ENCODE measurements around the gene MBD2. TPM values are rescaled to one million over a fixed set of nuclear protein-coding genes. Genes with fewer than 3 reads are reported as not detected.

The MBD2 gene
- total RNA-seq, 1 donor = 34.2 TPM

GRCh38 chr18:54157646-54158385 is 66.7 kb downstream of the MBD2 start:
- DNase-seq (ENCODE audit: low read depth) = no peak
- H3K4me3 ChIP-seq (ENCODE audit: low read depth, low read length) = no peak overlapping the region
- no peak for TF ChIP-seq CTCF (IDR thresholded peaks at IDR 0.05; ENCODE audit: insufficient read depth, low read length)

DNA sequence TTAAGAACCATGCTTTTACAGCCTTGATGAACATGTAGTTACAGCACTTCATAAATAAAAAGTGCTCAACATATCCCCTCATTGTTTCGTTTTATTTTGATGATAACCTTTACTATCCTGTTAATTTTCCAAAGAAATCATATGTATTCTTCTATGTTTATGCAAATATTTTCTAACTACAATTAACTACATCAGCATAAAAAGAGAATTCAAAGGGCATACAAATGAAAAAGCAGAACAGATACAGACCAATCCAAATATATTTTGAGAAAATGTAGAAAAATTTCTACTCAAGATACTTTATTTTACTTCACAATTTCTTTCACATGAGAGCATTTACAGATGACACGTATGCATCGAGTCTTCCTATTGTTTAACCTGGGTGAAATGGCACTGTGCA is 69.1 kb downstream of the MBD2 start:
- no peak for DNase-seq (ENCODE audit: low read depth)
- no peak overlapping the region for H3K4me3 ChIP-seq (ENCODE audit: low read depth, low read length)
- TF ChIP-seq CTCF (IDR thresholded peaks at IDR 0.05; ENCODE audit: insufficient read depth, low read length) = no peak

DNA sequence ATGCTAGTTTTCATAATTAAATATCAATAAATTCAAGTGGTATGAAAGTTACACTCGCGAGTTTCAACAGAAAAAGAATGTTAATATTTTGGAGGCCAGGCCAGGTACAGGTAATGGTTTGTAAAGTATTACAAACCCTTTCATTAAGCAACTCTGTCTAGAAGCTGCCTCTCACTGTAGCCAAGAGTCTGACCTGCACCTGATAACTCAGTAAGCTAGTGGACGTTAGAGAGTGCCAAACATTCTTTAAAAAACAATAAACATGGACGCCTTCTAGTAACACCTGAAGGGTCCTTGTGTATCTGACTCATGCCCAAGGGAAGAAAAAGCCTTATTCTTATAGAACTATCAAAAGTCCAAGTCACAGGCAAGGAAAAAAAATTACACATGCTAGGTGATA is 70.2 kb downstream of the MBD2 start:
- no peak for DNase-seq (ENCODE audit: low read depth)
- no peak overlapping the region for H3K4me3 ChIP-seq (ENCODE audit: low read depth, low read length)
- TF ChIP-seq CTCF (IDR thresholded peaks at IDR 0.05; ENCODE audit: insufficient read depth, low read length) = no peak

GRCh38 chr18:54151376-54151775 is 73.1 kb downstream of the MBD2 start:
- no peak for TF ChIP-seq CTCF (IDR thresholded peaks at IDR 0.05; ENCODE audit: insufficient read depth, low read length)
- no peak overlapping the region for H3K4me3 ChIP-seq (ENCODE audit: low read depth, low read length)
- DNase-seq (ENCODE audit: low read depth) = no peak

- DNase-seq (ENCODE audit: low read depth) = no peak
- no peak overlapping the region for H3K4me3 ChIP-seq (ENCODE audit: low read depth, low read length)
- TF ChIP-seq CTCF (IDR thresholded peaks at IDR 0.05; ENCODE audit: insufficient read depth, low read length) = no peak
Measured at GRCh38 chr18:54150226-54150625, 74.2 kb downstream of the MBD2 start.

DNA sequence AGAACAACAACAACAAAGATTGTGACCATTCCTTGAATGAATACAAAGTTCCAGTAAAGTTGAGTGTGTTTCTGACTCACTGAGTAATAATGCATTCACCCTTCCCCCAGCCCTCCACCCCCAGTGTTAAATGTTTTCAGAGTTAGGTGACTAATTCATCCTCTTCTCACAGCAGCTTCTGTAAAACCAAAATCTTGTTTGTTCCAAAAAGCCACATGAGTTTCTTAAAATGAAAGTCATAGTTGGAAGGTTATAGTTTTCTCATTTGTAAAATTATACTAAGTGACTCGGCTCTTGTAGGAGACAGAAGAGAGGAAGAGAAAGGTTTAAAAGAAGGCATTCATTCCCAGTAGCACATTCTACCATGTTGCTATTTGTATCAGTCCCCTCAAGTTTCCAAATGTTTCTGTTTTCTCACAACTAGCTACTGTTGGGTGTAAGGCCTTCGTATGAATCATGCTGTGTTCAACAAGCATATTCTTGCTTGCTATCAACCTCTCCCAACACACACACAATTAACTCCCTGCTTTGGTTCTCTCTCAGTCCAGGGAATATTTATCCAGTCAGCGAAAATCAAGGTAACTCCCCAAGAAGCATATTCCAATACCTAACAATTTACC is 75.3 kb downstream of the MBD2 start:
- TF ChIP-seq CTCF (IDR thresholded peaks at IDR 0.05; ENCODE audit: insufficient read depth, low read length) = no peak
- H3K4me3 ChIP-seq (ENCODE audit: low read depth, low read length) = peak overlapping the region; percentile 20
- DNase-seq (ENCODE audit: low read depth) = peak; percentile 92

Measured in fibroblast of the aortic adventitia (primary cell).